HCT116 (cell line): ENCODE measurements around the gene ACTN2. TPM values are rescaled to one million over a fixed set of nuclear protein-coding genes. Genes with fewer than 3 reads are reported as not detected.

Source experiments
- ATAC-seq: fragments of 200-7000 bp; cut with Tn5 transposase; 2 replicates; pipeline ENCODE4 v1.9.1; 2020; ENCODE audit warnings: mild to moderate bottlenecking, moderate library complexity
- BruUV-seq: library from RNA; stranded (reverse); fragments of 400-500 nt; replicated peaks from 2 replicates; lab custom pipeline; 2021; lab: Mats Ljungman, UMichigan
- CTCF ChIA-PET: fragments of 300-600 bp; sonication (Branson Sonifier 250); formaldehyde crosslinking; loops from one replicate; lab custom pipeline; 2021; ENCODE audit warnings: antibody characterized with exemption; lab: Charles Lee
- POLR2A ChIA-PET: fragments of 300-600, 350-600 bp; sonication (Branson Sonifier 250); formaldehyde crosslinking; loops from one replicate; lab custom pipeline; 2021; ENCODE audit warnings: antibody characterized with exemption; lab: Charles Lee
- RAD21 ChIA-PET, 2 experiments: fragments of 300-600 bp; sonication (Branson Sonifier 250); formaldehyde crosslinking; loops; one replicate each; lab custom pipeline; 2023; ENCODE audit warnings: low total read pairs in 2 of 2; ENCODE audit not compliant: uncharacterized antibody in 2 of 2, unreplicated experiment in 2 of 2, low non-redundant PET in 1 of 2; lab: Charles Lee
- DNase-seq: peaks from one replicate; pipeline ENCODE4 v3.0.0-alpha.2; 2010; ENCODE audit warnings: low read depth, low spot score
- H2AFZ ChIP-seq: fragments of 200-600 bp; shearing (Covaris generic), sonication (generic); 2 replicates; pipeline ENCODE4 v1.6.1; 2017; ENCODE audit warnings: low read depth, mixed run types, mixed read lengths, antibody characterized with exemption, low read length; ENCODE audit not compliant: poor library complexity, severe bottlenecking
- H3K27ac ChIP-seq: 2 replicates; pipeline ENCODE4 v1.5.1; 2012; ENCODE audit warnings: low read depth, low read length
- H3K27me3 ChIP-seq: fragments of 200-600 bp; sonication (generic); 2 replicates; pipeline ENCODE4 v1.6.1; 2016; ENCODE audit warnings: mixed run types, low read length, mixed read lengths; ENCODE audit not compliant: insufficient read depth
- H3K36me3 ChIP-seq, 2 experiments: fragments of 200-500 bp in 1 of 2; fragments of 200-600 bp in 1 of 2; sonication (Bioruptor generic) in 1 of 2; sonication (generic) in 1 of 2; 2 replicates each; pipeline versions ENCODE4 v1.5.1 to v1.6.1; 2014 to 2016; ENCODE audit warnings: low read length in 2 of 2, inconsistent platforms in 1 of 2, mixed read lengths in 1 of 2, mixed run types in 1 of 2; ENCODE audit not compliant: insufficient read depth in 2 of 2, control insufficient read depth in 1 of 2
- H3K4me1 ChIP-seq, 2 experiments: fragments of 200-600 bp in 1 of 2; sonication (generic) in 1 of 2; 2 replicates each; pipeline versions ENCODE4 v1.5.1 to v1.6.1; 2012 to 2017; ENCODE audit warnings: low read length in 2 of 2, inconsistent platforms in 1 of 2, mild to moderate bottlenecking in 1 of 2, mixed read lengths in 1 of 2, mixed run types in 1 of 2, moderate library complexity in 1 of 2; ENCODE audit not compliant: insufficient read depth in 2 of 2, control insufficient read depth in 1 of 2
- H3K4me2 ChIP-seq: fragments of 200-600 bp; sonication (generic); 2 replicates; pipeline ENCODE4 v1.6.1; 2017; ENCODE audit warnings: mixed run types, low read length, mixed read lengths
- H3K4me3 ChIP-seq, 2 experiments: fragments of 200-600 bp in 1 of 2; sonication (generic) in 1 of 2; replicated peaks in 1 of 2; 2 replicates each; pipeline ENCODE4 v1.5.1; 2011 to 2016; ENCODE audit warnings: low read length in 2 of 2, control low read depth in 1 of 2, low read depth in 1 of 2, mild to moderate bottlenecking in 1 of 2, mixed read lengths in 1 of 2, mixed run types in 1 of 2
- H3K79me2 ChIP-seq: fragments of 200-600 bp; sonication (generic); 2 replicates; pipeline ENCODE4 v1.6.1; 2017; ENCODE audit warnings: mild to moderate bottlenecking, mixed run types, low read length, moderate library complexity, mixed read lengths; ENCODE audit not compliant: insufficient read depth
- H3K9ac ChIP-seq: fragments of 200-600 bp; sonication (generic); 2 replicates; pipeline ENCODE4 v1.6.1; 2016; ENCODE audit warnings: low read length, mixed read lengths
- H3K9me2 ChIP-seq: fragments of 200-600 bp; sonication (generic), shearing (Covaris generic); 2 replicates; pipeline ENCODE4 v1.6.1; 2017; ENCODE audit warnings: mixed run types, mild to moderate bottlenecking, moderate library complexity; ENCODE audit not compliant: insufficient read depth
- H3K9me3 ChIP-seq, 2 experiments: fragments of 200-500 bp in 1 of 2; fragments of 200-600 bp in 1 of 2; sonication (Bioruptor generic) in 1 of 2; sonication (generic) in 1 of 2; 2 replicates each; pipeline ENCODE4 v1.6.1; 2014 to 2017; ENCODE audit warnings: low read length in 2 of 2, mixed read lengths in 2 of 2, inconsistent platforms in 1 of 2, low read depth in 1 of 2, mild to moderate bottlenecking in 1 of 2, mixed run types in 1 of 2, moderate library complexity in 1 of 2; ENCODE audit not compliant: control insufficient read depth in 1 of 2, insufficient read depth in 1 of 2
- H4K20me1 ChIP-seq: fragments of 200-600 bp; sonication (generic), shearing (Covaris generic); 2 replicates; pipeline ENCODE4 v1.6.1; 2017; ENCODE audit warnings: mixed run types, mild to moderate bottlenecking, moderate library complexity; ENCODE audit not compliant: insufficient read depth
- CEBPB ChIP-seq: IDR thresholded peaks from 2 replicates; pipeline ENCODE4 v1.6.1; 2012; ENCODE audit warnings: low read depth
- EGR1 ChIP-seq: IDR thresholded peaks from 2 replicates; pipeline ENCODE4 v1.6.1; 2012; ENCODE audit warnings: low read depth
- ELF1 ChIP-seq: IDR thresholded peaks from 2 replicates; pipeline ENCODE4 v1.6.1; 2012; ENCODE audit warnings: low read depth, borderline replicate concordance
- EZH2 ChIP-seq: fragments of 200-600 bp; sonication (generic); IDR thresholded peaks from 2 replicates; pipeline ENCODE4 v1.6.1; 2017; ENCODE audit warnings: antibody characterized with exemption, mixed run types
- EZH2phosphoT487 ChIP-seq: fragments of 200-600 bp; IDR thresholded peaks from 2 replicates; pipeline ENCODE4 v1.6.1; 2018; ENCODE audit warnings: antibody characterized with exemption, borderline replicate concordance
- FOSL1 ChIP-seq: IDR thresholded peaks from 2 replicates; pipeline ENCODE4 v1.6.1; 2012; ENCODE audit warnings: low read depth
- JUND ChIP-seq: IDR thresholded peaks from 2 replicates; pipeline ENCODE4 v1.6.1; 2012
- MAX ChIP-seq: IDR thresholded peaks from 2 replicates; pipeline ENCODE4 v1.6.1; 2012
- POLR2A ChIP-seq: IDR thresholded peaks from 2 replicates; pipeline ENCODE4 v1.7.0; 2011; ENCODE audit warnings: borderline replicate concordance; ENCODE audit not compliant: insufficient read depth, insufficient read length; ENCODE audit errors: extremely low read depth
- SIN3A ChIP-seq: IDR thresholded peaks from 2 replicates; pipeline ENCODE4 v1.6.1; 2012; ENCODE audit warnings: low read depth
- SP1 ChIP-seq: IDR thresholded peaks from 2 replicates; pipeline ENCODE4 v1.6.1; 2012; ENCODE audit warnings: low read depth
- SRF ChIP-seq: IDR thresholded peaks from 2 replicates; pipeline ENCODE4 v1.6.1; 2012; ENCODE audit warnings: low read depth
- TCF7L2 ChIP-seq: IDR thresholded peaks from 2 replicates; pipeline ENCODE4 v1.7.0; 2011; ENCODE audit warnings: borderline replicate concordance, inconsistent platforms; ENCODE audit not compliant: insufficient read depth, insufficient read length; ENCODE audit errors: extremely low read depth
- YY1 ChIP-seq: IDR thresholded peaks from 2 replicates; pipeline ENCODE4 v1.6.1; 2011; ENCODE audit warnings: low read length, low read depth, moderate library complexity, mild to moderate bottlenecking; ENCODE audit not compliant: insufficient replicate concordance; ENCODE audit errors: extremely low read depth
- ZBTB33 ChIP-seq: IDR thresholded peaks from 2 replicates; pipeline ENCODE4 v1.6.1; 2011; ENCODE audit warnings: mild to moderate bottlenecking, low read length, moderate library complexity; ENCODE audit not compliant: insufficient replicate concordance; ENCODE audit errors: extremely low read depth
- ZNF274 ChIP-seq: fragments of 200-500 bp; sonication (Bioruptor generic); IDR thresholded peaks from 2 replicates; pipeline ENCODE4 v1.6.1; 2014; ENCODE audit warnings: mild to moderate bottlenecking, low read depth, low read length, inconsistent platforms
- intact Hi-C: fragments of 100-400 bp; cut with micrococcal nuclease; formaldehyde crosslinking; loops from 2 replicates; pipeline ENCODE4 v1.10.0; 2022
- total RNA-seq: library from RNA; stranded (reverse); gene quantifications from one replicate; pipeline ENCODE4 v1.2.1, GENCODE V29; 2021; ENCODE audit not compliant: unreplicated experiment
- TF ChIP-seq, protein P1 (sequence below), 3 experiments: fragments of 200-600 bp in 1 of 3; sonication (generic) in 1 of 3; IDR thresholded peaks in 2 of 3; conservative IDR thresholded peaks in 1 of 3; 2 replicates each; pipeline ENCODE4 v1.5.1; 2012 to 2017; ENCODE audit warnings: low read depth in 2 of 3, low read length in 2 of 3, antibody characterized with exemption in 1 of 3, borderline replicate concordance in 1 of 3, control low read depth in 1 of 3, mild to moderate bottlenecking in 1 of 3, mixed read lengths in 1 of 3, mixed run types in 1 of 3, moderate library complexity in 1 of 3; ENCODE audit not compliant: insufficient read depth in 1 of 3

The ACTN2 gene
- total RNA-seq, 1 experiment from 2014 or later, result 0.20 TPM

- no peak for TF ChIP-seq EZH2
- TF ChIP-seq POLR2A, result peak; percentile 92
- TF ChIP-seq TCF7L2, result peak; percentile 49
- TF ChIP-seq ELF1, result peak; percentile 86
- TF ChIP-seq, all 23 proteins: peak for 13
Measured at GRCh38 chr1:236795035-236795756, 108.9 kb downstream of the ACTN2 start, which contains the start of gene MTR (continued).

GRCh38 chr1:236795757-236796667, 109.7 kb downstream of the ACTN2 start:
- Histone ChIP-seq H3K4me1 (peaks cover 6 to 13% of the 10 kb centered on the region in 2 experiments), H3K9me2 (no peaks in the 10 kb centered on the region), H4K20me1 (no peaks in the 10 kb centered on the region), H3K4me2 (peak overlapping the region; percentile 98), H3K9me3 (no peaks in the 10 kb centered on the region), H3K79me2 (peaks cover 54% of the 10 kb centered on the region), H3K4me3 (peak overlapping the region; percentile 86 to 88), H3K9ac (peak overlapping the region; percentile 79), H3K27me3 (no peaks in the 10 kb centered on the region), H3K36me3 (no peaks in the 10 kb centered on the region), H2AFZ (peak overlapping the region; percentile 48), H3K27ac (peak overlapping the region; percentile 88)
- POLR2A ChIA-PET, result no interaction called here
- DNase-seq (peak; percentile 7), ATAC-seq (peak; percentile 18)
- BruUV-seq, result TSS peak; percentile 55
- CTCF ChIA-PET, result no interaction called here
- RAD21 ChIA-PET, result no interaction called here
- intact Hi-C loops, result loop anchor here (1.0 to 5.0 kb wide), 2 partner anchors 192 to 689 kb away; partner anchors contain the start of gene HEATR1
- TF ChIP-seq, protein P1, sequence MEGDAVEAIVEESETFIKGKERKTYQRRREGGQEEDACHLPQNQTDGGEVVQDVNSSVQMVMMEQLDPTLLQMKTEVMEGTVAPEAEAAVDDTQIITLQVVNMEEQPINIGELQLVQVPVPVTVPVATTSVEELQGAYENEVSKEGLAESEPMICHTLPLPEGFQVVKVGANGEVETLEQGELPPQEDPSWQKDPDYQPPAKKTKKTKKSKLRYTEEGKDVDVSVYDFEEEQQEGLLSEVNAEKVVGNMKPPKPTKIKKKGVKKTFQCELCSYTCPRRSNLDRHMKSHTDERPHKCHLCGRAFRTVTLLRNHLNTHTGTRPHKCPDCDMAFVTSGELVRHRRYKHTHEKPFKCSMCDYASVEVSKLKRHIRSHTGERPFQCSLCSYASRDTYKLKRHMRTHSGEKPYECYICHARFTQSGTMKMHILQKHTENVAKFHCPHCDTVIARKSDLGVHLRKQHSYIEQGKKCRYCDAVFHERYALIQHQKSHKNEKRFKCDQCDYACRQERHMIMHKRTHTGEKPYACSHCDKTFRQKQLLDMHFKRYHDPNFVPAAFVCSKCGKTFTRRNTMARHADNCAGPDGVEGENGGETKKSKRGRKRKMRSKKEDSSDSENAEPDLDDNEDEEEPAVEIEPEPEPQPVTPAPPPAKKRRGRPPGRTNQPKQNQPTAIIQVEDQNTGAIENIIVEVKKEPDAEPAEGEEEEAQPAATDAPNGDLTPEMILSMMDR (IDR thresholded peaks at IDR 0.05 in 2 of 3, conservative IDR thresholded peaks at IDR 0.05 in 1 of 3; ENCODE audit: borderline replicate concordance in 1 of 3, insufficient read depth in 1 of 3, low read depth in 2 of 3, low read length in 2 of 3), result no peak
- TF ChIP-seq SP1, result no peak
- TF ChIP-seq ZNF274, result no peak
- TF ChIP-seq JUND, result no peak
- TF ChIP-seq TCF7L2, result peak; percentile 80
- TF ChIP-seq FOSL1, result no peak
- no peak for TF ChIP-seq ELF1
- TF ChIP-seq POLR2A, result no peak
- no peak for TF ChIP-seq ZBTB33
- no peak for TF ChIP-seq SRF
- no peak; the same call in 1 of the 2 replicates for TF ChIP-seq SIN3A
- TF ChIP-seq EGR1, result 0 out of 2 replicates have a peak, but pooled peaks have one; percentile 2
- no peak for TF ChIP-seq EZH2phosphoT487
- no peak for TF ChIP-seq MAX
- no peak for TF ChIP-seq YY1
- TF ChIP-seq CEBPB, result no peak
